Measurements from ENCODE around the gene CDH4. TPM values are rescaled to one million over a fixed set of nuclear protein-coding genes. Genes with fewer than 3 reads are reported as not detected.

Gene CDH4
- total and polyA plus RNA-seq, 2 of the 8 experiments (the other 6 are each of a cell fraction or from before 2014, with no cell fraction given): 4.3 to 7.9 TPM

- TF ChIP-seq KDM5A (IDR thresholded peaks at IDR 0.05; ENCODE audit: low read length) (no peak), TAF7 (optimal IDR thresholded peaks at IDR 0.05; ENCODE audit: borderline replicate concordance, low read depth, low read length) (no peak), CHD1 (IDR thresholded peaks at IDR 0.05; ENCODE audit: low read depth, low read length) (no peak), RFX5 (IDR thresholded peaks at IDR 0.05; ENCODE audit: borderline replicate concordance, low read depth, low read length) (no peak), NANOG (IDR thresholded peaks at IDR 0.05; ENCODE audit: insufficient read depth, low read depth, low read length, poor library complexity, severe bottlenecking) (no peak), YY1 (IDR thresholded peaks at IDR 0.05; ENCODE audit: low read depth, low read length) (no peak), PHF8 (conservative IDR thresholded peaks at IDR 0.05; ENCODE audit: low read depth, low read length) (no peak), EZH2 (IDR thresholded peaks at IDR 0.05; ENCODE audit: low read depth, low read length, severe bottlenecking) (no peak), SIRT6 (IDR thresholded peaks at IDR 0.05; ENCODE audit: low read length) (no peak), HDAC2 (IDR thresholded peaks at IDR 0.05; ENCODE audit: borderline replicate concordance in 1 of 2, low read depth in 2 of 2, low read length in 2 of 2) (no peak), ATF2 (IDR thresholded peaks at IDR 0.05; ENCODE audit: low read length) (no peak), SP4 (IDR thresholded peaks at IDR 0.05; ENCODE audit: low read length) (no peak), SP1 (IDR thresholded peaks at IDR 0.05; ENCODE audit: low read depth, low read length) (no peak), MAFK (IDR thresholded peaks at IDR 0.05; ENCODE audit: low read depth, low read length) (no peak), CEBPB (IDR thresholded peaks at IDR 0.05; ENCODE audit: low read depth, low read length) (no peak), KDM1A (IDR thresholded peaks at IDR 0.05; ENCODE audit: borderline replicate concordance, low read length) (no peak)
These were observed 491.5 kb downstream of the CDH4 start (continued) for GRCh38 chr20:61743606-61744005.

Measured in H1 (cell line).